A673 (cell line): ENCODE data around the gene MAP3K5.

Source experiments
- EZH2 ChIP-seq: fragments of 200-600 bp; sonication (generic); IDR thresholded peaks from 2 replicates; pipeline ENCODE4 v1.6.1; 2017; ENCODE audit warnings: borderline replicate concordance, low read depth, mild to moderate bottlenecking, mixed read lengths, antibody characterized with exemption, low read length; ENCODE audit not compliant: poor library complexity, severe bottlenecking
- TF ChIP-seq, protein P1 (sequence below): fragments of 300-800, 200-600 bp; sonication (generic); conservative IDR thresholded peaks from 2 replicates; pipeline ENCODE4 v1.5.1; 2017; ENCODE audit warnings: low read depth, mild to moderate bottlenecking, antibody characterized with exemption, low read length, moderate library complexity, mixed read lengths

DNA sequence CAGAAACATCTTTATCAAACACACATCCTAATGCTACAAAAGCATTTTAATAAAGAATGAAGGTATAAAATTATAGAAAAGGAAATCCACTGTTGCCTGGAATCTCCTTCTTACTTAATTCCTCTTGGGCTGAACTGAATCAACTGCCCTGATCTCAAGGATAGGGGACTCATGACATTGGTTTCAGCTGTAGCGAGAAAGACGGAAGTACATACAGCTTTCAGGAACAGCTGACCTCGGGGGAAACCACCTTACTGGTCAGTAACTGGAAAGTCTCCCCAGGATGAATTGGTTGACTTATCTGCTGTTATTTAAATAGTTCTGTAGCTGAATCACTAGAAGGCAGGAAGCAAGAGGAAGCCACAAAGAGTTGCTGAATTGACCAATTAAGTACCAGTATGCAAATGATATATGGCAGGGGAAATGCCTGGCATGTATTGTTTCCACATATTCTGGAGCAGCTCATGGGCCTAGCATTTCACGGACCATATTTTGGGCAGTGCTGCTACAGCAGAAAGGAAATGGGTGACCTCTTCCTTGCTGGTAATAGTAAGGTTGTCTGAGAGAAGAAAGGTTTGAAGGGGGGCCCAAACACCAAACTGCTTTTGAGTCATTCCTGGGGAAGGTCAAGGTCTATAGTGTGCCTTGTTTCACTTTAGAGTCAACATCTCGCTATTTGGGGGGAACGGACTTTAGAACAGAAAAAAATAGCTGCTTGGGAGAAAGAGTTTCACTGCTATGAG is 198.4 kb downstream of the MAP3K5 start:
- TF ChIP-seq, protein P1, sequence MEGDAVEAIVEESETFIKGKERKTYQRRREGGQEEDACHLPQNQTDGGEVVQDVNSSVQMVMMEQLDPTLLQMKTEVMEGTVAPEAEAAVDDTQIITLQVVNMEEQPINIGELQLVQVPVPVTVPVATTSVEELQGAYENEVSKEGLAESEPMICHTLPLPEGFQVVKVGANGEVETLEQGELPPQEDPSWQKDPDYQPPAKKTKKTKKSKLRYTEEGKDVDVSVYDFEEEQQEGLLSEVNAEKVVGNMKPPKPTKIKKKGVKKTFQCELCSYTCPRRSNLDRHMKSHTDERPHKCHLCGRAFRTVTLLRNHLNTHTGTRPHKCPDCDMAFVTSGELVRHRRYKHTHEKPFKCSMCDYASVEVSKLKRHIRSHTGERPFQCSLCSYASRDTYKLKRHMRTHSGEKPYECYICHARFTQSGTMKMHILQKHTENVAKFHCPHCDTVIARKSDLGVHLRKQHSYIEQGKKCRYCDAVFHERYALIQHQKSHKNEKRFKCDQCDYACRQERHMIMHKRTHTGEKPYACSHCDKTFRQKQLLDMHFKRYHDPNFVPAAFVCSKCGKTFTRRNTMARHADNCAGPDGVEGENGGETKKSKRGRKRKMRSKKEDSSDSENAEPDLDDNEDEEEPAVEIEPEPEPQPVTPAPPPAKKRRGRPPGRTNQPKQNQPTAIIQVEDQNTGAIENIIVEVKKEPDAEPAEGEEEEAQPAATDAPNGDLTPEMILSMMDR = no peak
- TF ChIP-seq EZH2 = no peak
